ENCODE data around the gene FRMD4B.
"Not testable (repeated sequence)": the region's sequence is repeated elsewhere in the genome, so short reads cannot be mapped to it uniquely, and the experiment has no call there.

The FRMD4B gene

DNA sequence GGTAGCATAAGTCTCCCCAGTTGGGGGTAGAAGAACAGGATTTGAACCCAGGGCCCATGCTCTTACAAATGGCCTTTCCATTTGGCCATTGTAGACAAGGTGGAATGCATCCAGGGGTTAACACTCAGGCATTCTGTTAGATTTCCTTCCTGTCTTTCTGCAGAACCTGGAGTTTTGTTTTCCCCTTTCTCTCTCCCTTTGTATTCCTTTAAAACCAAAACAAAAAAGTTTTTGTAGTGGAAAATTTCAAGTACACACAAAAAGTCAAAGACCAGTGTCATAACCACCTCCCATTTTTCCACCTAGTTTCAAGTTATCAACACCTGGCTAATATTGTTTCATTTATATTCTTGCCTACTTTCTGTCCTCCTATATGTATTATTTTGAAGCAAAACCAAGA is 26.0 kb downstream of the FRMD4B start:
- FAIRE-seq = no peak

DNA sequence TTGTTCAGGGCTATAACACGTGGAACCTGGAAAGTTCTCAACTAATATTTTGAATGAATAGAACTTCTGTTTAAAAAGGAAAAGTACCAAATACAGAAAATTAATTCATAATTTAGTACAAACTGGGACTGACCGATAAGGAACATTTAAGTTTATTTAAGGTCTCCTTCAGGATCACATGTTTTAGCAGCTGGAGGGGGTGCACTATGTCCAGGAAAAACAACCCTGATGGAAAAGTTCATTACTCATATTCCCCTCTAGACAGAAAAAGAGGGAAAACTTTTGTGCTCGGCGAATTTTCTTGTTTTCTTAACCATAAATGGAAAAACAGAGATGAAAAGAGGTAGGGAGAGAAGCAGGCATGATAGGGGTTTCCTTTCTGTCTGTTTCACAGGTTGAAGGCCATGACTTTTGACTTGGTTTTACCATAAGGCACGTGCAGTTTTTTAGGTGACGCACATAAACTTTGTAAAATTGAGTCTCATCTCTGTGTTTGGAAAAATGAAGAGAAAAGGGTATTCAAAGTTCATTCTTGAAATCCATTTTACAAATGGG is 26.5 kb downstream of the FRMD4B start:
- FAIRE-seq = no peak

DNA sequence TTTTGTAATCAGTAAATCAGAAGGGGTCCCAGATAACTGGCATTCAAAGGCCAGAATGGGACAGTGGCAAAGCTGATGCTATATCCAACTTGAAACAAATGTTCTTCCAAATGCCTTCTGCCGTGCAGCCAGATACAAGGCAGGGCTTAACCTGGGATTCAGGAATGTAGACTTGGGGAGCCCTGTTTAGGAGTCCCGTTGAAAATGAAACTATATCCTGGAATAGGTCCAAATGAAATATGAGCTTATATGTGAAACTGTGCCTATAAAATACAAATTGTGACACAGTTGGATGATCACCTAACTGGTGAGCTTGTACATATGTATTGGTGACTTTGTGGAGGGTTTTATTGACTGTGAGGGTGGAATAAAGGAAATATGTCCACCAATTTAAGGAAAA is 28.7 kb downstream of the FRMD4B start:
- no peak for FAIRE-seq

DNA sequence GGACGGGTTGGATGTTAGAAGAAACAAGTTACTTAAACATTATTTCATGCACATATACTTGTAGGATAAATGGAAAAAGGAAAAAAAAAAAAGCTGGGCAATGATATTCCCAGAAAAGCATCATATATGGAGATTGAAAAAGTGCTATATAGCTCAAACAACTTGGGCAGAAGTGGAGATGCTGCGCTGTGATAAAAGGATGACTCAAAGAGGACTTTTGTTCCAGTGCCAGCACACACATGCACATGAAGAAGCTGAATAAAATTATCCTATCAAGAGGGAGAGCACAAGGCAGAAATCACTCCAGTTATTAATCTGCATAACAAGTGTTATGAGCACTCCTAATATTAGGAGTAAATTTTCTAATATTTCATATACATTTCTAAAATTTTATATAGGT is 30.9 kb downstream of the FRMD4B start:
- FAIRE-seq = no peak

DNA sequence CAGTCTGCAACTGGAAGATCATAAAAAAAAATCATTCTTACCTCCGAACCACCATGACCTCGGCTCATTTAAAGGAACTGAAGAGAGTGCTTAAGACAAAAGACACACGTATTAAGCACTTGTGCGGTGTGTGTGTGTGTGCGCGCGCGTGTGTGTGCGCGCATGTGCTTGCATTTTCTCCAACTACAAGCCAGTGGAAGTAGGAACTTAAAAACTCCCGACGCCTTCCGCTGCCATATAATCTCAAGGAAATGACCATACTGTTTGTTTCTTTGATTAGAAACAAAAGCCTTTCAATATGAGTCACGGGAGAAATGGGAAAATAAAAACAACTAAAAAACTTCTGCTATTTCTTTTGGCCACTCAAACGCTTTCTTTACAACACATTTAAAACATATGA is 32.4 kb downstream of the FRMD4B start:
- no peak for FAIRE-seq

DNA sequence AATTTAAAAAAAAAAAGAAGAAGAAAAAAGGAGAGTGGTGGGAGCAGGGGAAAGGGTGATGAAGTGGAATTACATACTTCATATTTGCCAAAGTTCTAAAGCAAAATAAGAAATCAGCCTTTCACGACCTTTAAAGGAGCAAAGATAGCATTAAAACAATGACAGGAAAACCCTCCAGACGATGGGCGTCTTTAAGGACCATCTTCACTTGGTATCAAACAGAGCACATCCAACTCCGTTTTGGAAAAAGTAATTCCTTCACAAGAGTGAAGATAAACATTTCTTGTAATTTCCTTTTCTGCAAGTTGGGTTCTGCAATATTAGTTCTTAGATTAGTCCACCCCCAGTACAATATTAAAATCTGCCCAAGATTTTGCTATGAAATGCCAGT is 32.8 kb downstream of the FRMD4B start:
- FAIRE-seq = no peak

DNA sequence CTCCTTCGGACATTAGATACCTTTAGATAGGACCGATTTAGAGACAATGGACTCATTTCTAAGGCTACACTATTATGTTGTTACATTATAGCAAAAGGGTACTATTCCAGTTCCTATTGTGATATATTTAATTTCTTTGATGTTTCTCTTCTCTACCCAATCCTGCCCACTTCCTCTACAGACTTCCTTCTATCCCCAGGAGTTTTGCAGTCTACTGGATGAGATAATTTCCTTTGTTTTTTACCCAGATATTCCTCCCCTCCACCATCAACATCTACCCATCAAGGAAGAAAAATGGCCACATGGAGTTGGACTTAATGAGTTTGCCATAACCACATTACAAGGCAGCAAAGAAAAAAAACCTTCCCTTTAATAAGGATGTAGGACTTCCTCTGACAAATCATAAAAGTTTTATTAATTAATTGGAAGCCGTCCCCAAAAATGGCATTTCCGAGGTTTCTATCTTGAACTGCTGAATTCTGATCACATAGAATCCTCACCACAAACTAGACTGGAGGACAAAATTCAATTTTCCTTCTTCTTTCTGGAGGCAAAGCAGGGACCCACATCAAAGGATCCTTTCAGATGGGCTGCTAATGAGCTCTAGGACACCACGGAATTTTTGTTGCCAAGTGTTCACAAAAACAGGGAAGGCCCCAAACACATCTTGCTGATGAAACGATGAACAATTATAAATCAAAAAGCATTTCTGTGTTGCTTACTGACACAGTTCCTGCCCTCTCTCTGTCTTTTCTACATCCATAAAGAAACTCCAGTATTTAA is 33.4 kb downstream of the FRMD4B start:
- FAIRE-seq = no peak

DNA sequence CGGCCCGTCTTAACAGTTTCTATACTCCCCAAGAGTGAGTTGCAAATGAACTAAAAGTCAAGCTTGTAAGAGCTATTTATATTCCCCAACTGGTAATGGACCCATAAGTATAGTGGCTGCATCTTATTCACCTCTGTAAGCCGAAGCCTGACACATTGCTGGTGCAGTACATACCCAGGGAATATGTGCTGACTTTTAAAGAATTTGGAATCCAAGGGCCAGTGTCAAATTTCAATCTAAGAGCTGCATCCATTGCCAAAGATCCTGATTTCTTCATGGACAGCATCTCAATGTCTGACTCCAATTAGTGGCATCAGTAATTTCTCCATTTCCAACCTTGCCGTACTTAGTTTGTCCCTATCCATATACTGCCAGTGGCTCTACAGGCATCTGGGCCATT is 42.0 kb downstream of the FRMD4B start:
- FAIRE-seq = no peak

DNA sequence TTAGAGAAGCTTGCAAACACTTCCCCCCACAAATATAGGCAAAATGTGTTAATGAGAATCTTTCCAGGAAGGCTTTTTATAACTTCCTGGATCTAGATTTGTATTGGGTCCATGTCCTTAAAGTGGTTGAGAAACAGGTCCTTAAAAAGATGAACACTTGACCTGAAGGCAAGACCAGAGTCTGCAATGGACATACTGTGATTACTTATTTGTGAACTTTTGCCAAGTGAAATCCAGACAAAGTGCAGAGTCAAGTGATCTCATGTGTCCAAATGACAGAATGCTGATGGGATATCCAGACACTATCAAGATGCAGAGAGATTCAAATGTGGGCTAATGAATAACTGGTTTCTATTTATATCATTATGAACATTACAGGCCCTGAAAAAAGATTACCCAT is 43.8 kb downstream of the FRMD4B start:
- no peak for FAIRE-seq

DNA sequence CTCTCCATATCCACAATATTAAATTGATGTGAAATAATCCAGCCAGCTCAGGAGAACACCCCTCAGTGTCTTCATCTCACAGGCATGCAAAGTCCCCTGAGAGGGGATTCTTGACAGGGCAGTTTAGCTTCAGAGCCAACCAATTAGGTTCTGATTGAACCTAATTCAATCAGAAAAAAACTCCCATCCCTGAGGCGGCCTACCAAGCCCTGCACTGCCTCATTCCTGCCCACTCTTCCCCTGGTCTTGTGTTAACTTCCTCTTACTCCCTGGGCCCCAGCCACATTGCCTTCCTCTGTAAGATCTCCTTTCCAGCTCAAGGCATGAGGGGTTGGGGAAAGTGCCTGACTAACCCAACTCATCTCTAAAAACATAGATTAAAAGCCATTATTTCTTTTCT is 46.1 kb downstream of the FRMD4B start:
- FAIRE-seq = no peak

DNA sequence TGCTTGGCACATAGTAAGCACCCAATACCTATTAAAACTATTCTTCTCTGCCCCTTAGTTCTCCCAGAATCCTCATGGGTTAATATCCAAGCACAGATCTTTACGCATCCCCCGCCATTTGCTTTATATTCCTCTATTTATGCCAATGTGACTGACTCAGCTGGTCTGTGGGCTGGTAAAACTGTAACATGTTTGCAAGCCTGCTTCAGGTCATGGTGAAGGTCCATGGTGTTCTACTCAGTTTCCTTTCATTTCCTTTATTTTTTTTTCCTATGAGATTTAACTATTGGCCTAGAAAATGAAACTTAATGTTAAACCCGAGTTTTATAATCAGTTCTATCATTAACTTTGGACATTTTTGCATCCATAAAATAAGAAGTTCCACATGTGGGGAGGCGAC is 47.0 kb downstream of the FRMD4B start:
- FAIRE-seq = no peak

DNA sequence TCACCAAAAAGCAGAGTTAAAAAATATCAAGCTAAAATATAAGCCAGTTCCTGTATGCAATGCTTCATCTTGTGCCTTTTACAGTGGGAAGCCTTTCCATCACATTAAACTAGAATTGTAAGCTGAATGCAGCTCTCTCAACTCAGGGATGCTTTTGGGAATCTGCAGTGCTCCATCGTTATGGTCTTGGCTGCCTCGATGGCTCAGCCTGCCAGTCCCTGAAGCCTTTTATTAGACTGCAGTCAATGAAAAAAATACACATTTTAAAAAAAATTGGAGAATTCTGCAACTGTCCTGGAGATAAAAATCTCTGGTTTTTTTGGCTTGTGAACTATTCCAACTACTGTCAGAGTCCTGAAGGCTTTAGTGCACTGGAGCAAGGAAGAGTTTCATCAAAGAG is 53.0 kb downstream of the FRMD4B start:
- FAIRE-seq = no peak

DNA sequence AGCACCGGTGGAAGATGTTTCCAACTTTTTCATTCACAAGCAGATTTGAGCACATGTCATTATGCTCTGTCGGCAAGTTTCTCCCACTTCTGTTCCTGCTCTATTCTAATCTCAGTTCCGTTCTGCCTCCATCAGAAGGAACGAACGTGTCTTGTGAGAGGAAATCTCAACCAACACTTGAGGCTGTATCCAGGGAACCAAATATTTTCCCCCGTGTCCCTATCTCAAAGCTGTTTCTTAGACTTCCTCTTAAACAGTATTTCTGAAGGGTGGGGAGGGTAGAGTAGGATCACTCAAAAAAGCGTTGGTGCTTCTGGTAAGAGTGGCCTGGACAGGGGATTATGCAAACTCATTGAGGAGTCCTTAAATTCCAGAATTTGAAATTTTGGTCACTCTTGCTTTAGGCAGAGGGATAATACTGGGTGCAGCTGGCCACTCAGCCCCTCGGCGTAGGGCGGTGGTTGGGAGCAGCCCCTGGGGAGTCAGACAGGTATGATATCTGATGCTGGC is 54.9 kb downstream of the FRMD4B start:
- FAIRE-seq = no peak

DNA sequence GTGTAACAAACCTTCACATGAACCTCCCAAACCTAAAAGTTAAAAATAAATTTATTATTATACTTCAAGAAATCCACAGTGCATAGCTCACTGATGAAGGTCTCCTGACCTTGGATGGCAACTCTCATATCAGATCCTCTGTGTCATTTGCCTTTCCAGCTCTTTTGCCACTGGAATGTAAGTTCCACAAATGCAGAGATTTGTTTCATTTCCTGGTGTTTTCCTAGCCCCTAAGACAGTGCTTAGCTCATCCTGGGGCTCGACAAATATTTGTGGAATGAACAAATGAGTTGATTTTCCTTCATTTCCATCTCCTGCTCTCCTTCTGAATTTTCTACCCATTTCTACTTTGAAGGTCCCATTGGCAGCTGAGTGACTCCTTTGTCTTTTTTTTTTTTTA is 56.0 kb downstream of the FRMD4B start:
- FAIRE-seq = no peak

DNA sequence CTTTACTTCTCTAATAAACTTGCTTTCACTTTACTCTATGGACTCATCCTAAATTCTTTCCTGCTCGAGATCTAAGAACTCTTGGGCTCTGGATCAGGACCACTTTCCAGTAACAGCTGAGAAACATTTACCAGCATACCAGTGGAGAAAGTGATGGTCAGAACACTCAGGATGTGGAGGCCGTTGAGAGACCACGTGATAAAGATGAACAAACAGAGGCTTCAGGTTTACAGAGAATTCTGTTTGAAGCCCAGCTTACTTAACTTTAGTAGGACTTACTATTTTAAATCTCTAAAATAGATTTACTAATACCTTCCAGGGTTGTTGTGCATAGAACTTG is 57.0 kb downstream of the FRMD4B start:
- FAIRE-seq = no peak

DNA sequence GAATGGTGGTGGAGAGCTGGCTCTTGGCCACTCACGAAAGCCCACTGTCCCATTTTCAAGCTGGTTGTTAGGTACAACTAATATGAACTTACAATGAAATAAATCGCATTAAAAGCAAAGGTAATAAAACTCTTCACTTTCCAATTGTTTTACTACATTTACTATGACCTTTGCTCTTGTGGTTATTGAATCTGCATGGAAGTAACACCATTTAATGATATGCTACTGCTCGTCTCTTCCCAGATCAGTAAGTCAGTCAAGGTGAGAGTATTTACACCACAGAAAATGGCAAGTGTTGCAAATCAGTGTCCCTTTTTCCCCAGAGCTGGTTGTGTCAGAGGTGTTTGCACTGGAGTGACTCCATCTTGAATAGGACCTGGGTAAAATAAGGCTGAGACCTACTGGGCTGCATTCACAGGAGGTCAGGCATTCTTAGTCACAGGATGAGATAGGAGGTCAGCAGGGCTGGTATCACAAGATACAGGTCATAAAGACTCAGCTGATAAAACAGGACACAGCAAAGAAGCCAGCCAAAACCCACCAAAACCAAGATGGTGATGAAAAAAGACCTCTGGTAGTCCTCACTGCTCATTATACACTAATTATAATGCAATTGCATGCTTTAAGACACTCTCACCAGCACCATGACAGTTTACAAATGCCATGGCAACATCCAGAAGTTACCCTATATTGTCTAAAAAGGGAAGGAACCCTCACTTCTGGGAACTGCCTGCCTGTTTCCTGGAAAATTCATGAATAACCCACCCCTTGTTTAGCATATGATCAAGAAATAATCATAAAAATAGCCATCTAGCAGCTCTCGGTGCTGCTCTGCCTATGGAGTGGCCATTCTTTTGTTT is 57.6 kb downstream of the FRMD4B start:
- FAIRE-seq = no peak

DNA sequence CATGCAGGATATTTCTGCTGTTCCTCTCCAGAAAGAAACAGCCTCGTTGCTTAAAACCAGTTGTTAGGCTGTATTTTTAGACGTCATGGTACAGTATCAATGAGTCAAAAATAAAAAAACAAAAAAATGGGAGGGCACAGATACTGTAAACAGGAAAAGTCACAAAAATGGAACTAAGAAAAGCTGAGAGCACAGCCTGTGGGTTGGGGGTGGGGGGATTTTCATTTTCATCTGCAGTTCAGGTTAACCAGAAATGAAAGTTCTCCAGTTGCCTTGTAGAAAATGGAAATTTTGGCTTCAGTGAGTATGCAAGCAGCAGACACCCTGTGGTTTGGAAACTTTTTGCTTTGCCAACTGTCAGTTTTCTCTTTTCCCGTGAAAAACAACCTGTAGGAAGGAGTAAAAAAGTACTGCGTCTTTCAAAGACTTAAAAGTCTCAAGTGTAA is 59.0 kb downstream of the FRMD4B start:
- no peak for FAIRE-seq

DNA sequence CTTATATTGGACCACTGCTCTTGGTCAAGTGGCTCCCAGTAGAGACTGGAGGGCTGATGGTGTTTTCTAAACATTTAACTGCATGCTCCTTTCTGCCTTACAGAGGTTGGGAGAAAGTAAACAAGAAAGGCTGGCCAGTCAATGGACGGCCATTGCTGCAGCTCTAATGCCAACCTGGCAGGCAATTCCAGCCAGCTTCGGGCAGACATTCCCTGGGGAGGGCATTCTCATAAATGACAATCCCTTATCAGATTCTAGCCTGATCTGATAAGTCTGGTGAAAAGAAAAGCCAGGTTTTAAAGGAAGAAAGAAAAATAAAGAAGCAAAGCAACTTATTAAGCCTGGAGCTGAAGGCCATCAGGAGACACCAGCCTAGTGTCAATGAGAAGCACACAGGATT is 60.7 kb downstream of the FRMD4B start:
- FAIRE-seq = no peak

DNA sequence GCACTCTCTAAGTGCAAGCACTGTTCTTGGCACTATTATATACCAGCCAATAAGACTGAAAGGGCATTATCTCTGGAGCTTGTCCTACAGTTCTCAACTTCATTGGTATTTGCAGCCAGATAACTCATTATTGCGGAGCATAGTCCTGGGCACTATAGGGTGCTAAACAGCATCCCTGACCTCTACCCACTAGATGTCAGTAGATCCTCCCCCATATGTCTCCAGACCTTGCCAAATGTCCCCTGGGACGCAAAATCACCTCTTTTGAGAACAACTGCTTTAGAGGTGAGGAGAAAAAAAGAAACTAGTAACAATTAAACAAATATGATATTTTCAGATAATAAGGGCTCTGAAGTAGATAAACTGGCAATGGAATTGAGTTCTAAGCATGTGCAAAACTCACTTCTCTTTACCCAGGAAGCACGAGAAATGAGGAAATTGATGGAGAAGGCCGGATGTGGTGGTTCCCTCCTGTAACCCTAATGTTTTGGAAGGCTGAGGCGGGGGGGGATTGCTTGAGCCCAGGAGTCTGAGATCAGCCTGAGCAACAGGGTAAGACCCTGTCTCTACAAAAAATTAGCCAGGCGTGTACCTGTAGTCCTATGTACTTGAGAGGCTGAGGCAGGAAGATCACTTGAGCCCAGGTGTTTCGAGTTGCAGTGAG is 61.4 kb downstream of the FRMD4B start:
- FAIRE-seq = no peak

DNA sequence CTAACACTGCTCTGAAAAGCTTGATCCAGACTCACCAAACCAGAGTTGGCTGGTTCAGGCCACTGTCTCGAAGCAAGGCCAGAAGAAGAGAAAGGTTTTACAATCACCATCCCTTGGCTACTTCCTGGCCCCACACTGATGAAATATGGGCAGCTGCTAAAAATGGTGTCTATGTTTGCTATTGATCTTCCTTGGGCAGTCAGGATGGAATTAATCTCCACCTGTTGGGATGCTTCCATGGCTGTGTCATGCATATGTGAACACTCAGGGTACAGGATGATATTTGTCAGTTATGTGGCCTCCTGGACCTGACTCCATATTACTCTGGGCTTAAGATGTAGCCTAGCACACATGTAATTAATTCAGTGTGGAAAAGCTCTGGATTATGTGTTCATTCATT is 61.9 kb downstream of the FRMD4B start:
- FAIRE-seq = no peak

DNA sequence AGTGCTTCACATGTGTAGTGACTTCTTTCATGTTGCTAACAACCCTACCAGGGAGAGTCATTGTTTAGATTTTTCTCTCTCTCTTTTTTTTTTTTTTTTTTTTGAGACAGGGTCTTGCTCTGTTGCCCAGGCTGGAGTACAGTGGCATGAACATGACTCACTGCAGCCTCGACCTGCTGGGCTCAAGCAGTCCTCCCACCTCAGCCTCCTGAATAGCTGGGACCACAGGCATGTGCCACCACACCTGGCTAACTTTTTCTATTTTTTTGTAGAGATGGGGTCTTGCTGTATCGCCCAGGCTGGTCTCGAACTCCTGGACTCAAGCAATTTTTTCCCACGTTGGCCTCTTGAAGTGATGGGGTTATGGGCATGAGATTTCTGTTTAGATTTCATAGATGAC is 63.4 kb downstream of the FRMD4B start:
- FAIRE-seq = not testable (repeated sequence)

DNA sequence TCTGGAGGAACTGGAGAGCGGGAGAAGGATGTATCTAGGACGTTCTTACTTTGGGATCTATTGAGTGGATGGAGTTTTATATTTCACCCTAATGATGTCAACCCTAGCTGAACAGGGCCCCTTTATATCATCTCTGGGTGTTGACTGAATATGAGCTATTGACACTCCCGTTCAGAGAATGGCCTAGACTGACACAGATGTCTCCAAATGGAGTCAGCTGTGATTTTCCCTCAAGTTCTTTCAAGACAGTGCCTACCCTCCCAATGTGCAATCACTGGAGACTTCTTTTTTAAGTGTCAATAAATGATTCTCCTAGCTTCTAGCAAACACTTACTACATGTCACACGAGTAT is 63.8 kb downstream of the FRMD4B start:
- no peak for FAIRE-seq

Data from colon (tissue), 2 donors.